Right renal cortex interstitium (tissue), 3 donors: ENCODE data around the gene CDH13. TPM values are rescaled to one million over a fixed set of nuclear protein-coding genes. Genes with fewer than 3 reads are reported as not detected.

Experiments used
- DNase-seq, 3 donors: peaks; one replicate each; pipeline ENCODE4 v3.0.0-alpha.2; 2013; ENCODE audit warnings: low read depth in 3 of 3, low spot score in 2 of 3
- polyA plus RNA-seq, 3 donors: library from polyadenylated mRNA; unstranded; fragments of 120-200 nt; gene quantifications; one replicate each; pipeline ENCODE4 v1.2.1, GENCODE V29; 2013; ENCODE audit not compliant: insufficient read length in 3 of 3

Gene CDH13
- polyA plus RNA-seq, 3 donors = 9.4 to 16.2 (median 14.7) TPM

- DNase-seq = no peak
Measured at GRCh38 chr16:83793179-83793578, 1166.4 kb downstream of the CDH13 start.

DNA sequence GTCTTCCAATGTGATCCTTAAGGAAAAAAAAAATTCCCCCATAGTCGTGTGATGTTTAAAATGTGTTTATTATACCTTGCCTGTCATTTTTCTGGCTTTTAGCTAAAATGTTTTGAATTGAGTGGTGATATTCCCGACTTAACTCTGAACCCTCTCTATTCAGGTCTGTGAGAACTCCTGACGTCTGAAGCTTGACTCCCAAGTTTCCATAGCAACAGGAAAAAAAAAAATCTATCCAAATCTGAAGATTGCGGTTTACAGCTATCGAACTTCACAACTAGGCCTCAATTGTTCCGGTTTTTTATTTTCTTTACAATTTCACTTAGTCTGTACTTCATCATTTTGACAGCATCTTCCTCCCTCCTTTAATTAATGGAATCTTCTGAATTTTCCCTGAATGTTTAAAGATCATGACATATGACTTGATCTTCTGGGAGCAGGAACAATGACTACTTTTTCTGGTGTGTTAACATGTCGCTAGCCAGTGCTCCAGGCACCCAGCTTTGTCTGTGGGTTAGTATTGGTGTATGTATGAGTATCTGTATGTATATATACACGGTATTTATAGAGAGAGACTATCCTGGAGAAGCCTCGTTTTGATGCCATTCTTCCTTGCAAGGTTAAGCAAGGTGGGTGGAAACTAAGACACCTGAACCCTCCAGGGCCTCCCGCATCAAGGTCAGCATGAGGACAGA lies 1168.2 kb downstream of the CDH13 start:
- no peak for DNase-seq

DNA sequence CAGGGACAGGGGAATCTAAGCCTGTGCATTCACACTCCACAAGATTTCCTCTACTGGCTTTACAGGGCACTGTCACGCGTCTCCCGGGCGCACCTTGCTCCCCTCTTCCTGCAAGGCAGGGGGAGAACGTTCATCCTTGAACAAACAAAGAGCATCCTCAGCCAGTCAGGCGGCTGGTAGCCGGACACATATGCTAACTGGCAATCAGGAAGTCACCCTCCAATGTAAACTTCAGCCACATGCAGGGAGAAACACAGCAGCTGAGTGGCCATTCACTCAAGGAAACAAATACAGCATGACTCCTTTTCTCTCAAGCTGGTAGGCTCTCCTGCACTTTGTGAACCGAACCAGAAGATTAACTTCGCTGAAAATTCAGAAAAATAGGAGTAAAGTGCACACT lies 1170.2 kb downstream of the CDH13 start:
- DNase-seq = no peak

DNA sequence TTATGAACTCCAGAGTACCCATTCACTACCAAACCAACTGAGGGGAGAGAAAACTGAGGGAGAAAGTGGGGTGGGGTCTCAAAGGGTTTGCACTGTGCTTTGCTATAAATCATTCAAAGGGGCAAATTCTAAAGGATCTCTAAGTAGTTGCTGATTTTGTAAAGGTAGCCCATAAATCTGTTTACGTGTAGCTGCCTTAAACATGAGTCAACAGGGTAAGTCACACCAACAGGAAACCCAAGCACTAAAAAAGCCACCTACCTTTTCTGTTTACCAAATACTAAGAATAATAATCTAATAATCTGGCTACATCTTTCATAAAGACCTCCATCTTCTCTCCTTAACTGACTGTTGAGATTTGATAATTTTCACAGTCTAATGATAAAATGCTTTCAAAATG lies 1172.6 kb downstream of the CDH13 start:
- no peak for DNase-seq

DNA sequence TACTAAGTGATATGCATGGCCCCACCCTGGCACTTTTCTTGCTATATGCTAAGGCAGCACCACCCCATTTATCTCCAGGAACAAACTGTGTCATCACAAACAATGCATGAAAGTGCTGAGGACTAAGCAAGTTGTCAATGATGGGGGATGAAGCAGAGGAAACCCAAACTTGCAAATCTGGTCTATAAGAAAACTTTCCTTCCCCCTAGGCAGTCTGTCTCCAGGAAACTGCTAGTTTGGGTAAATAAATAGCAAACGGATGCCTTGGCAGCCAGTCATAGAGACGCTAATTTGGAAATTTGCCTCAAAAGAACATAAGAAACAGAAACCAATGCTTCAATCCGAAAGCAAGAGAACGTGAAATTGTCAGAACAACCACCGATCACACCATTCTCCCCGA lies 1175.4 kb downstream of the CDH13 start:
- DNase-seq = no peak

- DNase-seq = no peak
Measured at GRCh38 chr16:83802554-83803205, 1175.9 kb downstream of the CDH13 start.

DNA sequence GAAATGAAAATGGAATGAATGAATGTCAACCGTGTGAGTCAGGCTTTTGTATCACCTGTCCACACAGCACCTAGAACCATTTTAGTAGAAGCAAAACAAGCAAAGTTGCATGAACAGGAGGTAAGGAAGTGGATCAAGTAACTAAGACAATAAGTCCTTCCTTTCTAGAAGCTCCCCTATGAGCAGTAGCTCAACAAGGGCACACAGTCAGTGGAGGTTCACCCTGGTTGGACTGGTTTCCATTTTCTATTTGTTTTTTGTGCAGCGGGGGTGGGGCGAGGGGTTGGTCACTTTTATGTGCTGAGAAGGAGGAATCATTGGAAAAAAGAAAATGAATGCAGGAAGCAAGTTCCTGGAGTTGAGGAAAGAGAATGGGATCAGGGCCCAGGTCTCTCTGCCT lies 1177.0 kb downstream of the CDH13 start:
- DNase-seq = no peak

GRCh38 chr16:83804366-83804765 lies 1177.6 kb downstream of the CDH13 start:
- no peak for DNase-seq

GRCh38 chr16:83806036-83806435 lies 1179.3 kb downstream of the CDH13 start:
- no peak for DNase-seq

- DNase-seq = no peak
Measured at GRCh38 chr16:83806731-83807130, 1180.0 kb downstream of the CDH13 start.

DNA sequence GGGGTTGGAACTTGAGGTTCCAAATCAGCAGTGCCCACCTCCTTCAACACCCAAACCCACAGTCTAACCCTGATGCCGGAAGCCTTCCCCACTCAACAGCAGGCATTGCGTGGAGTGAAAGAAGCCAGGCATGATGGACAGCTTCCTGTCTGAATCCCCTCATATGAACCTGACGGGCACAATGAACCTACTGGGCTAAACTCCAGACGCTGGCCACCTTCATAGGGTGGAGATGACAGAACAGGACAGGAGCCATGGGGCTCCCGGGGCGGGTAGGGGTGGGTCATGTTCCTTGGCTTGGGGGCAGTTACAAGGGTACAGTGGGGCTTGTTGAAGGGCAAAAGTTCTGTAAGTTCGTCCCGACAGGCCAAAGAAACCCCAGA lies 1180.5 kb downstream of the CDH13 start:
- no peak for DNase-seq

DNA sequence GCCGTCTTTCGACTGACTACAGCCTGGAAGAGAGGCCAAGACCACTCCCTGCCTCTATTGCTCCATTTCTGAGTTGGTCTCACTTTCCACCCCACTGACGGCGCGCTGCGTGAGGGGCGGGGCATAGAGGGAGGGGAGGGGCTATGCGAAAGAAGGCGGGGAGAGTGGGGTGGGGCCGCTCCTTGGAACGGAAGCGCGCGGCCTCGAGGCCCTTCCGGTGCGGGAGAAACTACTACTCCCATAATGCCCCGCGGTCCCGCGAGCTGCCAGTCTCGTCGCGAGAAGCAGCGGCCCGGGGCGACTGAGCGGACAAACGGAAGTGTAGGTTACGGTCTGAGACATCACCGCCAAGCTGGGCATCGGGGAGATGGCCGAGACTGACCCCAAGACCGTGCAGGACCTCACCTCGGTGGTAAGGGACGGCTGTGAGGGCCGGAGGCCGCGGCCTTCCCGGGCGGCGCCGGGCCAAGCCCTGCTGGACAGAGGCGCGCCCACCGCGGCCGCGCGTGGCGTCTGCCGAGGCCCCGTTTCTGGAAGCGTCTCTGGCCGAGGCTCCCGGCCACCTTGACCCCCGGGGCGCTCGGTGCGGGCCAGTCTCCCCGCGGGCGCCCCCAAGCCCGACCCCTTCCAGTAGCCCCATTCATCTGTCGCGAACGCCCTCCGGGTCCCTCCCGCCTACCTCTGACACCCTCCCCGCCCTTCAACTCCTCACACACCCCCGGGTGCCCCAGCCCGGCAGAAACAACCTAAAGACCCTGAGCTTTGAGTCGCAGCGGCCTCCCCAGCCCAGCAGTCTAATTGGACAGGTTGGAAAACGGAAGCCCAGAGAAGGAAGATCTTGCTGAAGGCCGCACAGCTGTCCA lies 1181.2 kb downstream of the CDH13 start, which contains the start of gene HSBP1:
Gene HSBP1 (plus strand): TSS at position 269 of the 863 bp plus-strand sequence. CDS start 99 bp downstream, at position 368.
- peak in 1 of 3 donors; percentile 81 for DNase-seq

GRCh38 chr16:83808573-83809014 lies 1181.8 kb downstream of the CDH13 start:
- no peak for DNase-seq

DNA sequence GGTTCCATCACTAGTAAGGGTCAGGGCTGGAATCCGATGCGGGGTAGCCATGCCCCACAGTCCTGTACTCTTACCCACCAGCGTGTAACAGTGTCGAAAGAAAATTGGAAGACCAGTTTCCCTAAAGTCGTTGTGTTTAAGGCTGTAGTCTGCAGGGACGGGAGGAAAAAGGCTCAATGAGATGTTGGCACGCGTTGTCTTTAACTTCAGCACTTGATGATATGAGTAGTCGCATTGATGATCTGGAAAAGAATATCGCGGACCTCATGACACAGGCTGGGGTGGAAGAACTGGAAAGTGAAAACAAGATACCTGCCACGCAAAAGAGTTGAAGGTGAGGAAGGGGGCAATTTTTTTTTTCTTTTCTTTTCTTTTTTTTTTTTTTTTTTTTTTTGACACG lies 1182.3 kb downstream of the CDH13 start:
- no peak for DNase-seq

GRCh38 chr16:83810901-83811300 lies 1184.1 kb downstream of the CDH13 start:
- no peak for DNase-seq

DNA sequence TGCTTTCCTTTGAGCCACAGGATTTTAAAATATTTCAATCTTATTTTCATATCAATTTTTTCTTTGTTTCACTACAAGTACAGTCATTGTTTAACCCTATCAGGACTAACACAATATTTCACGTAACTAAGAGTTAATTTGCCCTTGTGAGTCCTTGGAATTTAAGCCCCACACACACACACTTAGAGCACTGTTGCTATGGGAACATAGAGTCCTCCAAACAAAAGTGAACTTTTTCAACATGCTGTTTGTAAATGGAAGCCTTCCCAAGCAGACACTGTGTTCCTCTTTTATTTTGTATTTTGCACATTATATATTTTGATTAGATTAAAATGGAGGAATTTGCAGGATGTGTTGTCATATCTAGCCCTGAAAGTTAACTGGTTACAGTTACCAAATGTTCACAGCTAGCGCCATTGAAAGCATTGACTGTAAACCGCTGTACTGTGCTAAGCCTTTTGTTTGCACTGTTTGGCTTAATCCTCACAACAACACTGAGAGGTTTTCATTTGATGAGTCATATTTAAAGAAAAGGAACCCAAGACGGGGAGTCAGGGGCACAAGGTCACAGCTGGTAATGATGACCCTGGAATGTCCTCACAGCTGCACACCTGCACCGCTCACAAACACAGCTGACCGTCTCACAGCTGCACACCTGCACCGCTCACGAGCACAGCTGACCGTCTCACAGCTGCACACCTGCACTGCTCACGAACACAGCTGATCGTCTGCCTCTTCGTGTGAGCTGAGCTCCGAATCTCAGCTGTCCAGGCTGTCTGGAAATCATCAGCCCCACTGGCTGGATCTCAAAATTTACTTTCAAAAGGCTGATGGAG lies 1187.3 kb downstream of the CDH13 start:
- no peak for DNase-seq

DNA sequence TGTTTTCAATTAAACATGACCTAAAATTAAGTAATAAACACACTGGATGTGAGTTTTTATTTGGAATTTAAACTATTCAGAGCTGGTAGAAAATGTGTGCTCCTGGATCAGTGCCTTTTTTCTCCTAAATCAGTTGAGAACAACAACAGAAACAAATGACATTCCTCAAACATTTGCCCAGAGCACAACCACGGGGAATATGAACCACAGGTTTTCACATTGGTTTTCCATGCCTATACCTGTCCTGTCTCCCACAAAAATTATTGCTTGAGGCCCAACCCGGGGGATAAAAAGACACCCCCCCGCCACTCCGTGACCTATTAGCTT lies 1187.9 kb downstream of the CDH13 start:
- DNase-seq = no peak

DNA sequence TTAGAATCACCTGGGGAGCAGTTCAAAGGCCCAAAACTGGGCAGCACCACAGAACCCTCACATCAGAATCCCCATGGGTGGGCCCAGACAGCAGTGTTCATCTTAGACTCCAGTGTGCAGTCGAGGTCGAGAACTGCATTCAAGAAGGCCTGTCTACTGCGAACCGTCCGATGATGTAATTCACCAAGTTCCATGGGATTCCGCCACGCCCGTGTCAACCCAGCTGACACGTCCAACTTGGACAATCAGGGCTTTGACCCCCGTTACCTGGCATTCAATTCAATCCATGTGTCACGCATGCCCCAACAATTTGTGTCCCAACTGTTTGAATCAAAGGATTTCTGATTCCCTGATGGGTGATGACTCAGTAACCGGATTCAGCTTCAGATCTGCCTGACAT lies 1190.3 kb downstream of the CDH13 start:
- DNase-seq = no peak

DNA sequence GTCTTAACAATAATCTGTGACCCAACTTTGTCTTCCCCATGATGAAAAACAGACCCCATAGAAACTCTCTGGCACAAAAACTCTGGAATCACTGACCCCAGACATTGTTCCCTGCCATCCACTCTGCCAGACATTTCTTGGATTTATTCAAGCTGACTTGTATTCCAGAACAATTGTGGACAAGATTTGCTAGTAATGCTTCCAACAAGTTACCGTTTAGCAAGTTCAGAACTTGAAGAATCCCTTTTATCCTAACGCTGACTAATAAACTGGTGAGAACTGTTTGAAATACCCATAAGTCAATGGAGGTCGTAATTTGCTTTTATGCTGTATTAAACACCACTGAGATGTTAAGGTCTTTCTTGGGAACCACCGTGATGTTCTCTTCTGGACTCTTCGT lies 1191.5 kb downstream of the CDH13 start:
- no peak for DNase-seq

DNA sequence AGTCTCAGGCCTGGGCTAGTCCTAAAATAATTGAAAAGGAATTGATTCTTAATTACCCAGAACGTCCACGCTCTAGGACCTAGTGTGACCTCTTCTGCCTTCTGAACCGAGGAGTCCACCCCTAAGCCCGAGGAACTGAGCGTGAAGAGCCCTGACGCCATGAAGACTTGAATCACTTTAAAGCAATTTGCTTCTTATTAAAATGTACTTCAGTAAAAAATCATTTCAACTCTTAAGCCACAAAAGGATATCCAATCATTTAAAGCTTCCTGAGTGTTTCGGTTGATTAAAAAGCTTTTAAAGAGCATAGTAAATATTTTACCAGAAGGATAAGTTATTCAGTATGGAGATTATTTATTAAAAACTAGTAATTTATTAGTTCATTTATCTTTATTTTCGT lies 1192.6 kb downstream of the CDH13 start:
- DNase-seq = no peak
